PFSK-1 (cell line): ENCODE results near the gene HTRA2.

Experiments used
- FOXP2 ChIP-seq: optimal IDR thresholded peaks from 2 replicates; pipeline ENCODE3; 2011; ENCODE audit warnings: borderline replicate concordance, control low read depth, inconsistent platforms; ENCODE audit not compliant: insufficient read depth; ENCODE audit errors: extremely low read length, extremely low read depth
- POLR2AphosphoS5 ChIP-seq: IDR thresholded peaks from 2 replicates; pipeline ENCODE4 v1.6.1; 2012; ENCODE audit warnings: low read depth, mild to moderate bottlenecking, control low read depth, low read length, moderate library complexity
- SIN3A ChIP-seq: IDR thresholded peaks from 2 replicates; pipeline ENCODE4 v1.6.1; 2012; ENCODE audit warnings: mild to moderate bottlenecking, low read length, moderate library complexity, borderline replicate concordance; ENCODE audit not compliant: insufficient read depth
- TAF1 ChIP-seq: IDR thresholded peaks from 2 replicates; pipeline ENCODE4 v1.6.1; 2012; ENCODE audit warnings: low read length, control low read depth, borderline replicate concordance; ENCODE audit not compliant: insufficient read depth
- TF ChIP-seq, protein P1 (sequence below), 2 experiments: IDR thresholded peaks; 2 replicates each; pipeline versions ENCODE4 v1.6.1 to v1.8.0; 2011 to 2012; ENCODE audit warnings: low read depth in 2 of 2, low read length in 2 of 2, control low read depth in 1 of 2, inconsistent platforms in 1 of 2, mild to moderate bottlenecking in 1 of 2, moderate library complexity in 1 of 2; ENCODE audit not compliant: insufficient read depth in 1 of 2

The HTRA2 gene

DNA sequence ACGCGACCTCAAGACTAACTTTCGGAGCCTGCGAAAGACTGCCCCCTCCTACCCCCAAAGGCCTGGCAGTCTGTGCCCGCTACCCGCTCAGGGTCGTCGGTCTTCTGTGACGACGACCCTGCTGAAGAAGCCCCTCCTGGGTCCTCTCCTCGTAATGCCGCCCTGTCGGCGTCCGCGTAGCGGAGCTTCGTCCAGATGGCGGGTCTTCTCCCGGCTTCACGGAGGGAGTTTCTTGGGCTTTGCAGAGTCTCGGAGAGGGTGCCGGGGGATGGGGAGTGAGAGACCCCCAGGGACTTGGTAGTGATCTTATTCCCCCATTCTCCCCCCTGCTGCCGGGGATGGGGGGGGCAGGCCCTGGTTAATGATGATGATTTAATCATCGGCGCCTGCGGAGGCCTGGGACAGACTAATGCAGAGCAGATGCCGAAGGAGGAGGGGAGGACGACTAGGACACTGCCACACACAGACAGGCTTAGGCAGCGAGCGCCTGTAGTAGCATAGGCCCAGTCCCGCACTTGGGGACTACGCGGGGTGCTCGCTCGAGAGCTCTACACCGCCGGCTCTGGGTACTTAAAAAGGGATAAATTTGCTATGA is 21.7 kb upstream of the HTRA2 start:
- TF ChIP-seq SIN3A (no peak), TAF1 (no peak), POLR2AphosphoS5 (no peak), FOXP2 (no peak)
- TF ChIP-seq, protein P1, sequence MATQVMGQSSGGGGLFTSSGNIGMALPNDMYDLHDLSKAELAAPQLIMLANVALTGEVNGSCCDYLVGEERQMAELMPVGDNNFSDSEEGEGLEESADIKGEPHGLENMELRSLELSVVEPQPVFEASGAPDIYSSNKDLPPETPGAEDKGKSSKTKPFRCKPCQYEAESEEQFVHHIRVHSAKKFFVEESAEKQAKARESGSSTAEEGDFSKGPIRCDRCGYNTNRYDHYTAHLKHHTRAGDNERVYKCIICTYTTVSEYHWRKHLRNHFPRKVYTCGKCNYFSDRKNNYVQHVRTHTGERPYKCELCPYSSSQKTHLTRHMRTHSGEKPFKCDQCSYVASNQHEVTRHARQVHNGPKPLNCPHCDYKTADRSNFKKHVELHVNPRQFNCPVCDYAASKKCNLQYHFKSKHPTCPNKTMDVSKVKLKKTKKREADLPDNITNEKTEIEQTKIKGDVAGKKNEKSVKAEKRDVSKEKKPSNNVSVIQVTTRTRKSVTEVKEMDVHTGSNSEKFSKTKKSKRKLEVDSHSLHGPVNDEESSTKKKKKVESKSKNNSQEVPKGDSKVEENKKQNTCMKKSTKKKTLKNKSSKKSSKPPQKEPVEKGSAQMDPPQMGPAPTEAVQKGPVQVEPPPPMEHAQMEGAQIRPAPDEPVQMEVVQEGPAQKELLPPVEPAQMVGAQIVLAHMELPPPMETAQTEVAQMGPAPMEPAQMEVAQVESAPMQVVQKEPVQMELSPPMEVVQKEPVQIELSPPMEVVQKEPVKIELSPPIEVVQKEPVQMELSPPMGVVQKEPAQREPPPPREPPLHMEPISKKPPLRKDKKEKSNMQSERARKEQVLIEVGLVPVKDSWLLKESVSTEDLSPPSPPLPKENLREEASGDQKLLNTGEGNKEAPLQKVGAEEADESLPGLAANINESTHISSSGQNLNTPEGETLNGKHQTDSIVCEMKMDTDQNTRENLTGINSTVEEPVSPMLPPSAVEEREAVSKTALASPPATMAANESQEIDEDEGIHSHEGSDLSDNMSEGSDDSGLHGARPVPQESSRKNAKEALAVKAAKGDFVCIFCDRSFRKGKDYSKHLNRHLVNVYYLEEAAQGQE (IDR thresholded peaks at IDR 0.05; ENCODE audit: insufficient read depth in 1 of 2, low read depth in 2 of 2, low read length in 2 of 2): no peak

DNA sequence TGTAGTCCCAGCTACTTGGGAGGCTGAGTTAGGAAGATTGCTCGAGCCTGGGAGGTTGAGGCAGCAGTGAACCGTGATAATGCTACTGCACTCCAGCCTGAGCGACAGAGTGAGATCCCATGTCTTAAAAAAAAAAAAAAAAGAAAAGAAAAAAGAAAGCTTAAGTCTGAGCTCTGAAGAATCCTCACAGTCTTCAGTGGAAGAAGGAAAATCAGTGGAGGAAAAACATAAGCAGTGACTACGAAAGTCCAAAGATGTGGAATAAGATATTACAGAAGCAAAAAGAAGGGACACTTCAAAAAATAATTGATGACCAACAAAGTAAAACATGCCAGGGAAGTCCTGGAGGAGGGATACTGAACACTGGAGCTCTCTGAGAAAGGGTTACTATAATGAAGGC is 19.5 kb upstream of the HTRA2 start:
- TF ChIP-seq FOXP2 (no peak), SIN3A (no peak), TAF1 (no peak)

DNA sequence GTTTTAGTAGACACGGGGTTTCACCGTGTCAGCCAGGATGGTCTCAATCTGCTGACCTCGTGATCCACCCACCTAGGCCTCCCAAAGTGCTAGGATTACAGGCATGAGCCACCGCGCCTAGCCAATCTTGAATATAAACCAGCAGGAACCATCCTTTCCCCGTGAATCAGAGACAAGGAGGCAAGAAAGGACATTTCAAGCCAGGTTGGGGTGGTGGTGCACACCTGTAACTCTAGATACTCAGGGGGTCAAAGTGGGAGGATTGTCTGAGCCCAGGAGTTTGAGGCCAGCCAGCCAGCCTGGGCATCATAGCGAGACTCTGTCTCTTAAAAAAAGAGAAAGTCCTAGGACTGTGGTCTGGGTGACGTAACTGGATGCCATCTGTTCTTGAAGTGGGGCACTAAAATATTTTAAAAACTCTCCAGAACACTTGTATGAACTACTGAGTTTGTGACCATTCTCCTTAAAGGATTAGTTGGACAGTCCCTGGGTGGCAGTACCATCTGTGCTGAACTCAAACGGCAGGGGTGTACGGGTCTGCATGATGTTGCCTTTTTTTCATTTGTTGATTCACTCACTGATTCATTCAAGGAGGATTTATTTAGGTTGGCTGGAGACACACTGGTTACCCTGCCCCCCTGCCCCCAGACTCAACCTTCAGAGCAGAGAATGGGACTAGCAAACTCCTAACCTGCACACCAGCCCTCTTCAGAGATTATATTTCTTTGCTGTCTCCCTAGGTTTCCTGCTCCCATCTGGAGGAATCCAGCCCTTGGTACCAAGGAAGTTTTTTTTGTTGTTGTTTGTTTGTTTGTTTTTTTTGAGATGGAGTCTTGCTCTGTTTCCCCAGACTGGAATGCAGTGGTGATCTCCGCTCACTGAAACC is 18.4 kb upstream of the HTRA2 start:
- TF ChIP-seq TAF1 (no peak), POLR2AphosphoS5 (no peak), FOXP2 (no peak), SIN3A (no peak)
- TF ChIP-seq, protein P1 (IDR thresholded peaks at IDR 0.05; ENCODE audit: insufficient read depth in 1 of 2, low read depth in 2 of 2, low read length in 2 of 2): no peak

DNA sequence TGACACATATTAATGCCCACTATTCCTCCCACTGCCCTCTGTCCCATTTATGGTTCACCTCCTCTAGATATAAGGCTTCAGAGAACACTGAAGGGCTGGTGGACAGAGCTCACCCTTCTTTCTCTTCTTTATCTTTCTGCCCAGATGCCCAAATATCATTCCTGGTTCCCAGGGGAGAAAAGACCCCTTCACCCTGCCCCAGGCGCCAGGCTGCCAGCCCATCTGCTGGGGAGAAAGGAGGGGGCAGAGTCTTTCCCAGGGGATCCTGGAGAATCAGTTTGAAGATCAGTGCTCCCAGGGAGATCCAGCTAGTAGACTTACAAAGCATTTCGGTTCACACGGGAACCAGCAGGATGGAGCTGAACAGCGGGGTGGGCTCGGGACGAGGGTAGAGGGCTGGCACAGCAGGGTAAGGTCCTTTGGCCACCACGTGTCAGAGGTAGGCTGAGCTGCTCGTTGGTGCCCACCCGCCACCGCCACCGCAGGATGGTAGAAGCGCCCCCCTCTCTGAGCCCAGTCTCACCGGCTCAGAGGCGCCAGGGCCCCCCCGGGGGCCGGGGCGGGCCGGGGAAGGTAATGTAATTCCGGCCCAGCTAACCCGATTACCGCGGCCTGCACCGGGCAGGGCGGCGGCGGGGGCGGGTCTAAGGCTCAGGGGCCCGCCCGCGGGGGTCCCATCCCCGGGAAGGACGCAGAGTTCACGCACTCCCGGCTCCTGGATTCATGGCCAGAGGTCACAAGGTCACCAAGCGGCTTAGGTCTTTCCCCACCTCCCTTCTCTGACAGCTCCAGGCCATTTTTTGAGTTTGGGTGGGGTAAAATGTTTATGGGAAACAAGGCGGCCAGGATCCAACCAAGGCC is 16.8 kb upstream of the HTRA2 start:
- TF ChIP-seq POLR2AphosphoS5 (no peak), SIN3A (no peak), TAF1 (no peak), FOXP2 (no peak)
- TF ChIP-seq, protein P1 (IDR thresholded peaks at IDR 0.05; ENCODE audit: insufficient read depth in 1 of 2, low read depth in 2 of 2, low read length in 2 of 2): no peak
